Memory B cell (primary cell): Measurements from ENCODE around the gene SEPTIN7.
A peak's percentile ranks its signal among the peaks of the same experiment; 100 is the strongest.
"Not testable (repeated sequence)": the region's sequence is repeated elsewhere in the genome, so short reads cannot be mapped to it uniquely, and the experiment has no call there.

ENCODE experiments used
- ATAC-seq: fragments of 150-1000 bp; cut with Tn5 transposase; 2 replicates; pipeline ENCODE4 v1.10.0; 2021; ENCODE audit warnings: low read depth, mild to moderate bottlenecking, moderate library complexity
- DNase-seq, 2 donors: peaks; one replicate each; pipeline ENCODE4 v3.0.0; 2022; ENCODE audit warnings: low spot score in 2 of 2
- H3K27ac Mint-ChIP-seq: one replicate; pipeline ENCODE4 v1.8.0; 2022; ENCODE audit warnings: mild to moderate bottlenecking, moderate library complexity, mixed read lengths
- H3K27me3 Mint-ChIP-seq: one replicate; pipeline ENCODE4 v1.8.0; 2022; ENCODE audit warnings: mixed read lengths
- H3K36me3 Mint-ChIP-seq: one replicate; pipeline ENCODE4 v1.8.0; 2022; ENCODE audit warnings: mild to moderate bottlenecking, mixed read lengths
- H3K4me1 Mint-ChIP-seq: one replicate; pipeline ENCODE4 v1.8.0; 2022; ENCODE audit warnings: mixed read lengths
- H3K4me3 Mint-ChIP-seq: one replicate; pipeline ENCODE4 v1.8.0; 2022; ENCODE audit warnings: mild to moderate bottlenecking, moderate library complexity, mixed read lengths
- H3K9me3 Mint-ChIP-seq: one replicate; pipeline ENCODE4 v1.8.0; 2022; ENCODE audit warnings: mixed read lengths

SEPTIN7 gene

GRCh38 chr7:35800718-35801391, at the start of gene SEPTIN7:
SEPTIN7 (plus strand) TSS chr7:35801057; CDS start chr7:35801210, 153 bp downstream.
- DNase-seq (peak; percentile 98 to 99), ATAC-seq (peak; percentile 82)
- H3K27ac Mint-ChIP-seq: peak within 1 kb of the TSS; percentile 99
- no peaks in the 10 kb centered on the region for H3K9me3 Mint-ChIP-seq
- no peaks in the 10 kb centered on the region for H3K27me3 Mint-ChIP-seq
- peaks cover 34% of the 10 kb centered on the region for H3K4me1 Mint-ChIP-seq
- H3K4me3 Mint-ChIP-seq: peak within 1 kb of the TSS; percentile 97
- H3K36me3 Mint-ChIP-seq: peaks cover 5% of the 10 kb centered on the region

DNA sequence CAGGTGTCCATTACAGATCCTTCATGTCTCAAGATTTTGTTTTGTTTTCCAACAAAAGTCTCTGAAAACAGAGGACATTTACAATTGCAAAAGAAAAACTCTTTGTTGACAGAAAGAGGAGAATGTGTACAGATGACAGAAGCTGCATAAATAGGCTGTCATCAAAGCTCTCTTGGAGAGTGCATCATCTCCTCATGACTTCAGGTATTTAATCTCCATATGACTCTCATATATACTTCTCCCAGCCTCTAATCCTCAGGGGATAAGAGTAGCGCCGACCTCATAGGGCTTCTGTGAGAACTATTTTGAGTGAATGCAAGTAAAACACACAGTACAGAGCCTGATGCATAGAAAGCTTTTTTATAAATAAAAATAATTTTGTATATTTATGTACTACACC, 48.1 kb upstream of the SEPTIN7 start:
- ATAC-seq: no peak
- H3K4me3 Mint-ChIP-seq: no peak overlapping the region
- H3K27me3 Mint-ChIP-seq: no peaks in the 10 kb centered on the region
- DNase-seq: no peak
- peaks cover 3% of the 10 kb centered on the region for H3K4me1 Mint-ChIP-seq
- no peak overlapping the region for H3K27ac Mint-ChIP-seq
- peaks cover 9% of the 10 kb centered on the region for H3K36me3 Mint-ChIP-seq
- H3K9me3 Mint-ChIP-seq: no peaks in the 10 kb centered on the region

DNA sequence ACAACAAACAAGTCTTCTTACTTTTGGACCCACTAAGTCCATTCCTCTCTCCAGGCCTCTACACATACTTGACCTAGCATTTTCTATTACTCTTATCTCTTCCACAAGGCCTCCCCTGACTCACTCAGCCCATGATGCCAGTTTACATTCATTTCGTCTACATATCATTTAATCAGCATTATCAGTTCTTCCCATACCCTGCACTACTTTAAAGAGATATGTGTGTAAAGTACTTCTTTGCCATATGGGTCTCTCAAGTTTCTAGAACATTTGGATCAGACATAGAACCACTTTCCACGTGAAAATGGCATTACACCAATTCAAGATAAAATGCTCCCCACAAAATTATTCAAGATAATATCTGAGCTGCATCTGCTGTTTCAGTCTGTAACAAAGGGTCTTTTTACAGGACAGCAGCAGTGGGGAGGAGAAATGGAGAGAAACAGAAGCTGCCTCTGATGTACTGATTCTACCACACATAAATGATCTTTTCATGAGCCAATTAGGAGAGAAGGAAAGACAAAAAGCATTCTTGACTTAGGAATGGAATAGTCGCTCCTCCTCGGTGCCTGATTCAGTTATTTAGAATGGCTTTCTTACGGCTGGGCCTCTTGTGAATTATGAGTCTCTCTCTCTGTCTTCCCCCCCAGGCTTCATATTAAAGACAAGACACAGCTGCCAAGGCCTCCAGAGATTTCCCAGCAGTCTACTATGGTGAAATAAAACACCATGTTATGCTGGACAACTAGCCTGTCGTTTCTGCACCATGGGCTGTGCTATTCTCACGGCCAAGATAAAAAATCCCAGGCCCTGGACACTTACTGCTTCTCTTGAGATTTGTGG, 46.9 kb upstream of the SEPTIN7 start:
- Mint-ChIP-seq H3K4me3 (no peak overlapping the region), H3K9me3 (no peaks in the 10 kb centered on the region), H3K27me3 (no peaks in the 10 kb centered on the region), H3K27ac (no peak overlapping the region), H3K36me3 (peaks cover 9% of the 10 kb centered on the region), H3K4me1 (peaks cover 7% of the 10 kb centered on the region)
- ATAC-seq (no peak), DNase-seq (no peak)

GRCh38 chr7:35754741-35755140, 46.1 kb upstream of the SEPTIN7 start:
- Mint-ChIP-seq H3K9me3 (no peaks in the 10 kb centered on the region), H3K36me3 (peaks cover 9% of the 10 kb centered on the region), H3K4me3 (no peak overlapping the region), H3K27me3 (no peaks in the 10 kb centered on the region), H3K4me1 (peaks cover 7% of the 10 kb centered on the region), H3K27ac (no peak overlapping the region)
- DNase-seq (no peak), ATAC-seq (no peak)

GRCh38 chr7:35755711-35756110, 45.1 kb upstream of the SEPTIN7 start:
- no peak overlapping the region for H3K27ac Mint-ChIP-seq
- peaks cover 7% of the 10 kb centered on the region for H3K4me1 Mint-ChIP-seq
- no peak for DNase-seq
- no peak for ATAC-seq
- H3K27me3 Mint-ChIP-seq: no peaks in the 10 kb centered on the region
- peaks cover 4% of the 10 kb centered on the region for H3K36me3 Mint-ChIP-seq
- no peaks in the 10 kb centered on the region for H3K9me3 Mint-ChIP-seq
- no peak overlapping the region for H3K4me3 Mint-ChIP-seq

DNA sequence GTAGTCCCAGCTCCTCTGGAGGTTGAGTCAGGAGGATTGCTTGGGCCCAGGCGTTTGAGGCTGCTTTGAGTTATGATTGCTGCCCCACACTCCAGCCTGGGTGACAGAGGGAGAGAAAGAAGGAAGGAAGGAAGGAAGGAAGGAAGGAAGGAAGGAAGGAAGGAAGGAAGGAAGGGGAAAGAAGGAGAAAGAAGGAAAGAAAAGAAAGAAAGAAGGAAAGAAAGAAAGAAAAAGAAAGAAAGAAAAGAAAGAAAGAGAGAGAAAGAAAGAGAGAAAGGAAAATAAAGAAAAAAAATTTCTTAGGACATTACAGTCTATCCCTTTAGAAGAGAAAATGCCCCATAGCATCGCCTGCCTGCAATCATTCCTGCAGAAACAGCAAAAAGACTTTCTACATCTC, 44.4 kb upstream of the SEPTIN7 start:
- H3K27me3 Mint-ChIP-seq, H3K27ac Mint-ChIP-seq, H3K4me1 Mint-ChIP-seq, H3K9me3 Mint-ChIP-seq, ATAC-seq, H3K4me3 Mint-ChIP-seq, DNase-seq, H3K36me3 Mint-ChIP-seq: not testable (repeated sequence)

- no peak for DNase-seq
- H3K9me3 Mint-ChIP-seq: no peaks in the 10 kb centered on the region
- H3K4me3 Mint-ChIP-seq: no peak overlapping the region
- H3K27ac Mint-ChIP-seq: no peak overlapping the region
- peaks cover 7% of the 10 kb centered on the region for H3K4me1 Mint-ChIP-seq
- H3K27me3 Mint-ChIP-seq: no peaks in the 10 kb centered on the region
- peaks cover 3% of the 10 kb centered on the region for H3K36me3 Mint-ChIP-seq
- no peak for ATAC-seq
Observed at GRCh38 chr7:35757574-35757973, 43.3 kb upstream of the SEPTIN7 start.

GRCh38 chr7:35758421-35758820, 42.4 kb upstream of the SEPTIN7 start:
- DNase-seq (no peak), ATAC-seq (peak; percentile 50)
- no peak overlapping the region for H3K4me3 Mint-ChIP-seq
- H3K36me3 Mint-ChIP-seq: peaks cover 3% of the 10 kb centered on the region
- H3K4me1 Mint-ChIP-seq: peaks cover 7% of the 10 kb centered on the region
- no peaks in the 10 kb centered on the region for H3K9me3 Mint-ChIP-seq
- no peaks in the 10 kb centered on the region for H3K27me3 Mint-ChIP-seq
- no peak overlapping the region for H3K27ac Mint-ChIP-seq

DNA sequence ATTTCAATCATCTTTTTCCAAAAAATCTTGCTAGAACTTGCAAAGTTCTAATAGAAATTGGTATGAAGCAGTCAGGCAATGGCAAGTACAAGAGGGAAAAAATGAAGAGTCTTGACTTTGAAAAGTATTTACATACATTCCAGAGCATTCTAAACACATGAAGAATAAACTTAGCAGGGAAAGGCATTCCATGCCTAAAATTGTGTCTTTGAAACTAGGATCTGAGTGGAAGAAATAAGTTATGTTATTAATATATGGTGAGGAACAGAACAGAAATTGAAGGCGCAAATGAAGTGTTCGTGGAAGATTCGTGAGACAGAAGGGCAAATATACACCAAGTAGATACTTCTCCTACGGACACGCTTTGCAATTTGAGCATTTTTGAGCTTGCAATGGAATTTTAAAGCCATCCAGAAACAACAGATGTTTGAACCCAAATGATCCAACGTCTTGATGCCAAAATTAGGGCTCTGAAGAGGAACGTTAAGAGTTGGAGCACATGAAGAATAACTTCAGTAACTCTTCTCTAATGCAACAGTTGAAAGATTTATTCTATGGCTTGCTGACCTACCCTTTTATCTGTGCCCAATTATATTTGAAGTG, 40.6 kb upstream of the SEPTIN7 start:
- Mint-ChIP-seq H3K27ac (no peak overlapping the region), H3K4me3 (no peak overlapping the region), H3K27me3 (no peaks in the 10 kb centered on the region), H3K4me1 (peaks cover 7% of the 10 kb centered on the region), H3K36me3 (peaks cover 3% of the 10 kb centered on the region), H3K9me3 (no peaks in the 10 kb centered on the region)
- no peak for DNase-seq
- no peak for ATAC-seq

- no peak for ATAC-seq
- Mint-ChIP-seq H3K9me3 (no peaks in the 10 kb centered on the region), H3K27me3 (no peaks in the 10 kb centered on the region), H3K4me3 (no peak overlapping the region), H3K27ac (no peak overlapping the region), H3K4me1 (peaks cover 4% of the 10 kb centered on the region), H3K36me3 (no peaks in the 10 kb centered on the region)
- DNase-seq: no peak
Observed at GRCh38 chr7:35761871-35762677, 38.8 kb upstream of the SEPTIN7 start.

DNA sequence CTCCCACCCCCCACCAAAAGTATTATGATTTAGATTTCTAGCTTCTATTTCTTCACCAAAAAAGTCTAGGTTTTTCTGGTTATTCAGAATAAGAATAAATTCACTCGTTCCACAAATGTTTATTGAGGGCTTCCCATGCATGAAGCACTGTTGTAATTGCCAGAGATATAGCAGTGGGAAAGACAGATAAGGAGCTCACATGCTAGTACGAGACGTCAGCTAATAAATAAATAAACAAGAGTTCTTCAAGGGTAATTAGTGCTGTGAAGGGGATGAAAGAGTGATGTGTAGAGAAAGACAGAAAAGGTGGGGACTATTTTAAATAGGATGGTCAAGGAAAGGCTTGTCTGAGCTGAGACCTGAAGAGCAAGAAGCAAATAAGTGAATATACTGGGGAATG, 38.1 kb upstream of the SEPTIN7 start:
- Mint-ChIP-seq H3K4me3 (no peak overlapping the region), H3K9me3 (no peaks in the 10 kb centered on the region)

DNA sequence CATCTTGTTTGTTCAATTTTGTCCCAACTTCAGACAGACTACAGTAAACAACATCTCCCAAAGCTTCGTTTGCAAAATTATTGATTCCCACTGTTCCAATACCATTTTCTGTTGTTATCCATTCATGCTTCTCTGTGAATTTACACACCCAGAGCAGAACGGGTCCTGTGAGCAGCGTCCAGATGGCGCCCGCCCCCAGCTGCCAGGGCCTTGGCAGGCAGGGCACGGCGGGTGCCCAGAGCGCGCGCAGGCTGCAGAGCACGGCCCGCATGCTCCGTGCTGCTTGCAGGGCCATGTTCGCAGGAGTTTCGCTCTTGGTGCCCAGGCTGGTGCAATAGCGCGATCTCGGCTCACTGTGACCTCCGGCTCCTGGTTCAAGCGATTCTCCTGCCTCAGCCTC, 32.5 kb upstream of the SEPTIN7 start:
- Mint-ChIP-seq H3K9me3 (no peaks in the 10 kb centered on the region), H3K27me3 (no peaks in the 10 kb centered on the region)
- DNase-seq: no peak

More for the DNA sequence above, 38.1 kb upstream of the SEPTIN7 start:
- DNase-seq: no peak
- Mint-ChIP-seq H3K36me3 (no peaks in the 10 kb centered on the region), H3K27me3 (no peaks in the 10 kb centered on the region), H3K4me1 (peaks cover 4% of the 10 kb centered on the region), H3K27ac (no peak overlapping the region)
- no peak for ATAC-seq

GRCh38 chr7:35771776-35772175, 29.1 kb upstream of the SEPTIN7 start:
- H3K9me3 Mint-ChIP-seq: no peaks in the 10 kb centered on the region
- no peak overlapping the region for H3K4me3 Mint-ChIP-seq
- DNase-seq (no peak), ATAC-seq (no peak)
- H3K27me3 Mint-ChIP-seq: no peaks in the 10 kb centered on the region
- peaks cover 3% of the 10 kb centered on the region for H3K4me1 Mint-ChIP-seq
- no peak overlapping the region for H3K27ac Mint-ChIP-seq
- peaks cover 1% of the 10 kb centered on the region for H3K36me3 Mint-ChIP-seq

More for the DNA sequence above, 32.5 kb upstream of the SEPTIN7 start:
- ATAC-seq: no peak
- H3K36me3 Mint-ChIP-seq: peaks cover 1% of the 10 kb centered on the region
- no peak overlapping the region for H3K4me3 Mint-ChIP-seq
- H3K4me1 Mint-ChIP-seq: peaks cover 3% of the 10 kb centered on the region
- no peak overlapping the region for H3K27ac Mint-ChIP-seq

DNA sequence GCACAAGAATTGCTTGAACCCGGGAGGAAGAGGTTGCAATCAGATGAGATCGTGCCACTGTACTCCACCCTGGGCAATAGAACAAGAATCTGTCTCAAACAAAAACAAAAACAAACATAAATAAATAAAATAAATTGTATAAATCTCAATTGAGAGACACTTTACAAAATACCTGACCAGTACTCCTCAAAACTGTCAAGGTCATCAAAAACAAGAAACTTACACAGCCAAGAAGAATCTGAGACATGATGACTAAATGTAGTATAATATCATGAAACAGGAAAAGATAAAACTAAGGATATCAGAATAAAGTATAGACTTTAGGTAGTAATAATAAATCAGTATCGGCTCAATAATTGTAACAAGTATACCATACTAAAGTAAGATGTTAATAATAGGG, 26.9 kb upstream of the SEPTIN7 start:
- Mint-ChIP-seq H3K4me1 (peaks cover 3% of the 10 kb centered on the region), H3K36me3 (peaks cover 1% of the 10 kb centered on the region), H3K9me3 (no peaks in the 10 kb centered on the region), H3K27ac (no peak overlapping the region), H3K27me3 (no peaks in the 10 kb centered on the region), H3K4me3 (no peak overlapping the region)
- DNase-seq: no peak
- ATAC-seq: no peak
